ENCODE results near the gene PLA2G4D.

Gene PLA2G4D

DNA sequence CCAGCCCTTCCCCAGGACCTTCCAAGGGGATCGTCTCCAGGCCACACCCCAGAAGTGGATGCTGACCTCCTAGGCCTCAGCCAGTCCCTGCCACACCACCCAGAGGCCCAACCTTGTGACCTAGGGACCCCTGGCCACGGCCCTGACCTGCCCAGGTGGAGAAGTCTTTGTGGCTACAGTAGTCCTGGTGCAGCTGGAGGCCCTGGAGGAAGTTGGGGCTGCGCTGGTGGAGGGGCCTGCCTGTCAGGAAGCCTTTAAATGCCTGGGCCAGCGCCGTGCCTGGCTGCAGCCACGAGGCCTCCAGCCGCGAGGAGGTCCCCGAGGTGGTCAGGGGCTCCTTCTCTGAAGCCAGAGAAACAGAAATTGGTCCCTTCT lies 23.4 kb downstream of the PLA2G4D start:
- no peak for DNase-seq (ENCODE audit: low spot score)

DNA sequence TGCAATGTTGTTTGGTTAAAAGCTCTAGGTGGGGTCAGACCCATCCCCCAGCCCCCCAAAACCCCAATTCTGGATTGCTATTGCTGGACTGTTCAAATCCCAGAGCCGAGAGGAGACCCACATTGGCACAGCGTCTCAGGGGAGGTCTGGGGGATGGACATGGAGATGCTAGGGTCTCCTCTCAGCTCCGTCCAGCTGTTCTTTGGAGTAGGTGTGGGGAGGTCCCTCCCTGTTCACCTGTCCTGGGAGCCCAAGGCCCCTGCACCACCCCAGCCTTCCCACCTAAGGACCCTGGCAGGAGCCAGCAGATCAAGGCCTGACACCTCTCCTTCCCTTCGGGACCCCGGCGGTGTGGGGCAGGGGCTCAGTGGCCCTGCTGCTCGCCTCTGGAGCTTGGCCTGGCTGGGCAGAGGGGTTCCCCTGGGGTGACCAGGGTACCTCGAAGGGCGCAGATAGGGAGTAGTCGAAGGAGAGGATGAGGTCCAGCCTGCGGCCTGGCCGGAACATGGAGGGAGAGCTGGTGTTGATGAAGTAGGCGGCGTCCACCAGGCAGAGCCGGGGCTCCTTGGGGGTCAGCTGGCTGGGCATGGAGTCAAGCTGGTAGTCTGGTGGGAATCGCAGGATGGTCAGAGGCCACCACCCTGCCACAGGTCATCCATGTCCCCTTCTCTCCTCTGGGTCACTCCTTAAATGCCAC lies 23.9 kb downstream of the PLA2G4D start:
- DNase-seq (ENCODE audit: low spot score) = no peak

DNA sequence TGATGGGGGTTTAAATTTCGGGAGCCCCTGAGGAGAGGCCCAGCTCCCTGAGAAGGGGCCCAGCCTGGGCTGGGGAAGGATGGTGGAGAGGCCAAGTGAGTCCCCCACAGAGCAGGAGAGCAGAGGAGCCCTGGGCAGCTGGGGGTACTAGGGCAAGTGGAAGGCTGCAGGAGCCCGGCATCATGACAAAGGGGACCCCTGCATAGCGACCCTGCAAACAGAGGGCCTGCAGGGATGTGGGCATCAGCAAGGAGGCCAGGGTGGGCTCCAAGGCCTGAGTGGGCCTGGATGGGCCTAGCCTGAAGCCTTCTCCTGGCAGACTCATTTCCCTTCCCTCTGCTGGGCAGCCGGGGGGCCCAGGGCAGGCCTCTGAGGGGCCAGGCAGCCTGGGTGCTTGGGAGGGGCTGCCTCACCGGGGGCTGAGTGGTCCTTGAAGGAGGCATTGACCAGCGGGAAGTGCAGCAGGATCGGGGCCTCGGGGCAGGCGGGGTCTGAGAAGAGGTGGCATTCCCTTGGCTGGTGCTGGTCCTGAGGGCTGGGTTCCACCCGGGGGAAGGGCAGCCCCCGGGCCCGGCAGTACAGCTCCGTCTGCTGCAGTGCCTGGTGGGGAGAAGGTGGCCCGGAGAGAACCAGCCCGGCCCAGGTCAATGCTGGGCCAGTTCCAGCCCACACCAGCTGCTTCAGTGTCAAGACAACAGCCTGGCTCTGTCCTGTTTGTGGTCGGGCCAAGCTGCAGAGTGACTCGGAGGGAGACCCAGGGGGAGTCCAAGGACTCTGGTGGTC lies 24.7 kb downstream of the PLA2G4D start:
- no peak for DNase-seq (ENCODE audit: low spot score)

DNA sequence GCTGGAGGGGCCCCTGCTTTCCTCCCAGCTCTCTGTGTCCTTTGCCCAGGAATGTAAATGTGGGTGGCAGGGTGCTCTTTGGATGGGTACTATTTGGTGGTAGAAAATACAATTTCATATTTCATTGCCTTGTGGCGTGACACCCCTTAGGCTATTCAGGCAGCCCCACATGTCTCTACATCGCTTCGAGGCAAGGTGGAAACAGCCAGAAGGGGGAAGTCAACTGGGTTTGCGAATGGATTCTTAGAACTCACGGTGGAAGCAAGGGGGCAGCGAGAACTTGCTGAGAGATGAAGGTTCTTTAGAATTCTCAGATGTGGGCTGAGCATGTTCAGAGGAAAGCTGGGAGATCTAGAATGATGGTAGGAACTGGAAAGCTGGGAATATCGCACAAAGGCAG lies 25.3 kb downstream of the PLA2G4D start:
- no peak for DNase-seq (ENCODE audit: low spot score)

DNA sequence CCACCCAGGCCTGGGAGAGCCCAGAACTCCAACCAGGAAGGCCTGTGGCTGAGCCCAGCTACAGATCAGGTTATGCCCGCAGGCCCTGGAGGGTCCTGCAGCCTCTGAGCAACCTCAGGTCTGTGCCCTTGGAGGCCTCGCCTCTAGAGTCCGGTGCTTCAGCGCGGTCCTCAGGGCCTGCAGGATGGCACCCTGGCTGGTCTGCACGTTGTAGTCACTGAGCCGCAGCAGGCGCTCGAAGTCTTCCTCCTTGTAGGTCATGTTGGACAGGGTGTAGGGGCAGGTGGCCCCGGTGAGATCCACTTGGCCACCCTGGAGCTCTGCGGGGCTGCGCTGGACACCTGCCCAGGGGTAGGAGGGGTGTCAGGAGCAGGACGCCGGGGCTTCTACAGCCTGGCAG lies 25.8 kb downstream of the PLA2G4D start:
- DNase-seq (ENCODE audit: low spot score) = no peak

DNA sequence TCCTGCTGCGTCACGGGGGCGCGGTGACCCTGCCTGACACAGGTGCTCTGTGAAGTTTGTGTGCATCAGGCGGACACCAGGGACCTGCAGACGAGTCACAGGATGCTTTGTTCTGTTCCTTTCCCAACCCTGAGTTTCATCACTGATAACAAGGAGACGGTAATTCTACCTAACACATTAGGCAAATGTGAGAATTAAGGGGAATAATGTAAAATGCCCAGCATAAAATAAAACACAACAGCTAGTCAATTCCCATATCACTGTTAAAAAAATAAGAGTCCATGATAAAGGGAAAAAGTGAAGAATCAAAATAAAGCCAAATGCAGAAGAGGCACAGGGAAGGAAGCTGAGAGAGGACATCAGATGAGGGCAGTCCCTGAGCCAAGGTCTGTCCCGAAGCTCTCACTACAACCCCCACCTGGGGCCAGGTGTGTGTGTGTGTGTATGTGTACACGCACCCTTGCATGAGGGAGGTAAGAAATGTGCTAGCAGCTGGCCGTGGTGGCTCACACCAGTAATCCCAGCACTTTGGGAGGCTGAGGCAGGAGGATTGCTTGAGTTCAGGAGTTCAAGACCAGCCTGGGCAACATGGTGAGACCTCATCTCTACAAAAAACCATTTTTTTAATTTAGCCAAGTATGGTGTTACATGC lies 27.5 kb downstream of the PLA2G4D start:
- no peak for DNase-seq (ENCODE audit: low spot score)

DNA sequence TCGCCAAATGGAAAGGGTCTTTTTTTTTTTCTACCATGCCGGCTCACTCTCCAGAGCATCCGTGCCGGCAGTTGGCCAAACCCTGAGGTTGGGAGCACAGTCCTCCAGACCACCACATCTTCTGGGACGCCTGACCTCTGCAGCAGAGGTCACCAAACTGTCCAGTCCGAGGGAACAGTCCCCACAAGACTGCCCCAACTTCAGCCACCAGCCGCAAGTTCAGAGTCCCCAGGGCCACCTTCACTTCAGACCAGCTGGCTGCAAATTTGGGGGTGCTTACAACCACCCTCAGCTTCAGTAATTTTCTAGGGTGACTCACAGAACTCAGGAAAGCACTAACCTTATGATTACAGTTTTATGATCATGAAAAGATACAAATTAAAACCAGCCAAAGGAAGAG lies 28.9 kb downstream of the PLA2G4D start:
- no peak for DNase-seq (ENCODE audit: low spot score)

DNA sequence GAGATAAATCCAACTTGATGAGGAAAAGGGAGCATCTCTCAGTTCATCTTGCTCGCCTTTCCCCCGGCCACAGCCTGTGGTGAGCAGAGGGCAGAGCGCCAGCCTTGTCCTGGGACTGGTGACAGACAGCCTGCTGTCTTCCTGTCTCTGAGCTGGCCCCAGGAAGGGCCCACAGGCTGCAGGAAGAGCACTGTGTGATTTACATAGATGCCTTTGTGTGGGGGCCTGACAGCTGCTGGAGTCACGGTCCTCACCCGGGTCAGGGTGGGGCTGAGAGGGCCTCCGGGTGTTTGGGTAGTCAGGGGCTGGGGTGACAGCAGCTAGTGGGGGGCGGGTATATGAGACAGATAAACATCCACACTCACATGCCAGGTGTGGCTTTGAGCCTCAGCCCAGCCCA lies 29.3 kb downstream of the PLA2G4D start:
- DNase-seq (ENCODE audit: low spot score) = no peak

DNA sequence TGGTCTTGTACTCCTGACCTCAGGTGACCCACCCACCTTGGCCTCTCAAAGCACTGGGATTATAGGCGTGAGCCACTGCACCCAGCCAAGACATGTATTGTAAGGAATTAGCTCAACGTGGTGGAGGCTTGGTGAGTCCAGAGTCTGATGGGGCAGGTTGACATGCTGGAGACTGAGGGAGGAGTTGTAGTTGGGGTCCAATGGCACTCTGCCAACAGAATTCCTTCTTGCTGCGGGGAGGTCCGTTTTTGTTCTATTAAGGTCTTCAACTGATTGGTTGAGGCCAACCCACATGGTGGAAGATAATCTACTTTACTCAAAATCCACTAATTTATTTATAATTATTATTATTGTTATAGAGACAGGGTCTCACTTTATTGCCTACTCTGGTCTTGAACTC lies 30.1 kb downstream of the PLA2G4D start:
- no peak for DNase-seq (ENCODE audit: low spot score)

DNA sequence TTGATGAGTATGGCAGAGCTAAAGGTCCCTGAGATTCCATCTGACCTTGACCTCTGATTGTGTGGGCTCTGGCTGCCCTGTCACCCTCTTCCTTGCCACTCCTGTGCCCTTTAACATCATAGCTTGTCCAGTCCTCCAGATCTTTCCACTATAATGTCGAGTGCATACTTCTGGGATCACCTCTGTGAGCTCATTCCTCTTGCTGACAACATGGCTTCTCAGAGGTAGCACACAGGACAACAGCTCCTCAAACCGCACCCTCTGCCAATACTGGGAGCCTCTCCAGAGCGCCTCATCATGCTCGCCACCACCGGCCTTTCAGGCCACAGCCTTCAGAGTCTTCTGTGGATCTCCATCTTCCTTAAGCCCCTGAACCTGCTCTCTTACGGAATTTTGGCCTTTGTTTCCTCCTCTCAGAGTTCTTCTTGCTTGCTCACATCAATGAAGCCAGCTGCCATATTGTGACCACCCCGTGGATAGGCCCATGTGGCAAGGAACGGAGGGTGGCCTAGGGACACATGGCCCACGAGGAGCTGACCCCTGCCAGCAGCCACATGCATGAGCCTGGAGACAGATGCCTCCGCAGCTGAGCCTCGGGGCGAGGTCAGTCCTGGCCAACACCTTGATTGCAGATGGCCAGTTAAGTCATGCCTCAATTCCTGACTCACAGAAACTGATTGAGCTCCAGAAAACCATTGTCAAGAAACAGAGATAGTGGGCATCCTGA lies 31.1 kb downstream of the PLA2G4D start:
- DNase-seq (ENCODE audit: low spot score) = no peak

DNA sequence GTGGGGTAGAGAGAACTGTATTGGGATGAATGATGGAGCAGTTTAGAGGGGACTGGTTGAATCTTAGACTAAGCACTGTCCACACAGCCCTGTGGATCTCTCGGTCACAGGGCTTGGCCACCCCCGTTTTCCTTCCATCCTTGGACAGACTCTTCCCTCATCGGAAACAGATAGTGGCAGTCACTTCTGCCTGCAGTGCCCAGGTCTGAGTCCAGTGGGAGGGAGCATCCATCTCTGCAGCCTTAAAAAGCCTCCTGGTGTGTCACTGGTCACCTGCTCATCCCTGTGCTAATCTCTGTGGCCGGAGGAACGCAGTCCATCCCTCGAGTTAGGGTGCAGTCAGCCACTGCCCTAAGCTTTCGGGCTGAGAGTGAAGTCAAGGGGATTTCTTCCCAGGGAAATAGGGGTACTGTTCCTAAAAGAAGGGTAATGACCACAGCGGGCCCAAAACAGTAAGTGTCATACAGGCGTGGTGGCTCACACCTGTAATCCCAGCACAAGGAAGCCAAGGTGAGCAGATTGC lies 32.0 kb downstream of the PLA2G4D start:
- no peak for DNase-seq (ENCODE audit: low spot score)

DNA sequence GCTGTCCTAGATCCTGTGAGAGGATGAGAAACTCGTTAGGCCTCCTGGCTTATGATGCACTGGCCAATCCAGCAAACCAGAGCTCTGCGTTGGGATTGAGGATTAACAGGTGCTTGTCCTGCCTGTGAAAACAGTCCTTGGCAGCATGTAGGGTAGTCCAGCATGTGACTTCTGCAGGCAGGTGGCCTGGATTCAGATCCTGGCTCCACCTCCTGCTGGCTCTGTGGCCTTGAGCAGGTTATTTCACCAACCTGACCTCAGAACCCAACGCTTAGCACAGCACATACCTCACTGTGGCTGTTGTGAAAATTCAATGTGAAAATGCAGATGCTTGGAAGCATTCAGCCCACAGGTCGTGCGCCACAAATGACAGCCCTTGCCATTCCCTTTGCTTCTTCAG lies 33.6 kb downstream of the PLA2G4D start:
- DNase-seq (ENCODE audit: low spot score) = no peak

DNA sequence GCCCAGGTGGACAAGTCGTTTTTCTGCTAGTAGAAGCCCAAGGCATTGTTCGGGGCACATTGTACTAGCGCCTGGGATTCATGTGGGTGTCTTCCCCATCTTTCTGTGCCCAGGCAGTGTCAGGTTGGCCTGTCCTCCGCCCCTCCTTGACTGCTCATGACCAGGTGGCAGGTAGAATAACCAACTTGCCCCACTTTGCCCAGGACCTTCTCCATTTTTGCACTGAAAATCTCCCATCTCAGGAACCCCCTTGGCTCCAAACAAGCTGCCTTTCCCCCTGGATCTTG lies 33.9 kb downstream of the PLA2G4D start:
- no peak for DNase-seq (ENCODE audit: low spot score)

DNA sequence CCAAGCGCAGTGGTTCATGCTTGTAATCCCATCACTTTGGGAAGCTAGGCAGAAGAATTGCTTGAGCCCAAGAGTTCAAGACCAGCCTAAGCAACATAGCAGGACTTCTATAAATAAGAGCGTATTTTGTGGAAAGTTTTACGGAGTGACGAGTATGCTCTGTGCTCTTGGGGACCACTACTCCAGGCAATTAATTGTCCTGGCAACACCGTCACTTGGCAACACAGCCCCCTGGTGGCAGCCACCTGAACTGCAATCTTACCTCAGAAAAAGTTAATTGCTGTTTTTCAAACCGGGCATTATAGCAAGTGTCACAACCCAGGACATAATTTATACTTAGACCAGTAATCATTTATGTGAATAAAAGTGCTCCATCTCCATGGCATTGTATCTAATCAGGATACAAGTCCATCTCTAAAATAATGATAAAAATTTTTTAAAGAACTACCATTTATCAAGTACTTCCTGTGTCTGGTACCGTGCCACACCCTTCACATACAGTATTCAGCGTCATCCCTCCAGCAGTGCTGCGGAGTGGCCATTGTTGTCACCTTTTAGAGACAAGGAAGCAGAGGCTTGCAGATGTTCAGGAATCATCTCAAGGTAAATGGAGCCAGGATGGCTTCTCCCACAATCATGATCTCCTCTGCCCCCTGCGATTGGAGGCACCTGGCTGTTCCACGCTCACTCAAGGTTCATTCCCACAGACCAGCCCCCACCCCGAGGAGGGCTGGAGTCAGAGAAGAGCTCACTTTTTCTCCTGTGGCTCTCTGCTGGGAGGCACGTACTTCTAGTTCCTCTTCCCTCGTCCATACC lies 34.5 kb downstream of the PLA2G4D start:
- peak; percentile 42 for DNase-seq (ENCODE audit: low spot score)

DNA sequence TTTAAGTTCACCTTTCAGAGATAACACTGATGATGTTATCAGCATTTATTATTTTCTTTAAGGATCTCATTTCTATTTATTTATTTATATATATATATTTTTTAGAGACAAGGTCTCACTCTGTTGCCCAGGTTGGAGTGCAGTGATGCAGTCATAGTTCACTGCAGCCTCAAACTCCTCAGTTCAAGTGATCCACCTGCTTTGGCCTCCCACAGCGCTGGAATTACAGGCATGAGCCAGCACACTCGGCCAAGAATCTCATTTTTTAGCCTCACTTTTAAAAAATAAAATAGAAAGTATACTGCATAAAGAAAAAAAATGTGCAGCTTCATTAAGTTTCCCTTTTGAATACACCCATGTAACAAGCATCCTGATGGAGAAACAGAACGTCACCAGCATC lies 35.6 kb downstream of the PLA2G4D start:
- no peak for DNase-seq (ENCODE audit: low spot score)

DNA sequence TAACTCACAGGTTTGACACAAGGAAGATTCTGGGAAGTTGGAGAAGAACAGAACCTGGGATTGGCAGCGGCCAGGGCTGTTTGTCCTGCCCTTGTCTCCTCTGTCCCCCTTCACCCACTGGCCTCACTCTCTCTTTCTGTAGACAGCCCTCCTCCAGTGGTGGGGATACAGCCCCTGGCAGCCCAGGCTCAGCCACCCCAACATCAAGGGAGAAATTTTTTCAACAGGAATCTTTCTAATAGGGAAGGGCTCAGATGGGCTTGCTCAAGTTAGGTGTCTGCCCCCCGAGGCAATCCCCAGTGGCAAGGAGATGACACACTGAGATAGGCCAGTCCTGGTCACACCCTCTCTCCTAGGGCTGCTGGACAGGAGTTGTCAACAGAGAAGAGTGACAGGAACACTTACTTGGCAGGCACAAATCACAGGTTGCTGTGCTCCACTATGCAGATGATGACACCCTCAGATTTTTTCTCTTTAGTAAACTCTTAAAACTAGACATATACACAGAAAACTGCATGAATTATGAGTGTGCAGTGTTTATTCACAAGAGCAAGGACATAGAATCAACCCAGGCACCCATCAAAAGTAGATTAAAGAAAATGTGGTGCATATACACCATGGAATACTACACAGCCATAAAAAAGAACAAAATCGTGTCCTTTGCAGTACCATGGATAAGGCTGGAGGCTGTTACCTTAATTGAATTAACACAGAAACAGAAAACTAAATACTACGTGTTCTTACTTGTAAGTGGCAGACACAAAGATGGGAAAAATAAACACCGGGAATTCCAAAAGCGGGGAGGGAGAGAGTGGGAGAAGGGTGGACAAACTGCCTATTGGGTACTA lies 36.3 kb downstream of the PLA2G4D start:
- no peak for DNase-seq (ENCODE audit: low spot score)

DNA sequence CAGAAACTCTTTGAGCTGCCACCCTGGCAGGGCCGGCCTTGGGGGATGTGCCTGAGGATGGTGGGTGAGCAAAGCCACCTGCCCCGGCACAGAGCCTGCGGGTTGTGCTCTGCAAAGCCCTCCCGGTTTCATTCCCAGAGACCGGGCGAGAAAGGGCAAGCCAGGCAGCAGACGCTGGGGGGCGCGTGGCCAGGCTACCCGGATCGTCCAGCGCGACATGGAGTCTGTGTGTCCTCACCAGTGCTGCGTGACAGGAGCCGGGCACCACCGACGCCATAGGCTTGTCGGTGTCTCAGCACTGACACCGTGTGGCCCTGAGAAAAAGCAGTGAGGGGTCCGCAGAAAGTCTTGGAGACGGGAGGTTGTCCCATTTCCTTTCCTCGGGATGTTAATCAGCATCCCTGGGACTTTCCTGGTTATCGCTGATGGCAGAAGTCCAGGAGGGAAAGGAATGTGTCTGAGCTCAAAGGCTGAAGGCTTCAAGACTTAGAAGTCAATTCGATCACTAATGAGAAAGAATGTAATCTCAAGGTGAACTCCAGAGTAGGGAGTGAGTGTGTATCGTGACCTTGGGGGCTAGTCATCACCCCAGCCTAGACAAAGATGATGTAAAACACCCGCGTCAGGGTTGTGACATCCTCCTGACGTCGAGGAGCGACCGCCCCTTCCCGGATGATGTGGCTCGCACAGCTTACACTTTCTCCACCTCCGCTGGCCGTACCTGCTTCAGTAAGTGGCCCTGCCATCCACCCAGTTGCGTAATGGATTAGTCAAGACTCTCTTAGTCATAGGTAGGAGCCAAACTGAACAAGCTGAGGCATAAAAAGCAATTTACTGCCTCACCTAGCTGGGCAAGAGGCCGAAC lies 37.2 kb downstream of the PLA2G4D start:
- DNase-seq (ENCODE audit: low spot score) = peak; percentile 79

DNA sequence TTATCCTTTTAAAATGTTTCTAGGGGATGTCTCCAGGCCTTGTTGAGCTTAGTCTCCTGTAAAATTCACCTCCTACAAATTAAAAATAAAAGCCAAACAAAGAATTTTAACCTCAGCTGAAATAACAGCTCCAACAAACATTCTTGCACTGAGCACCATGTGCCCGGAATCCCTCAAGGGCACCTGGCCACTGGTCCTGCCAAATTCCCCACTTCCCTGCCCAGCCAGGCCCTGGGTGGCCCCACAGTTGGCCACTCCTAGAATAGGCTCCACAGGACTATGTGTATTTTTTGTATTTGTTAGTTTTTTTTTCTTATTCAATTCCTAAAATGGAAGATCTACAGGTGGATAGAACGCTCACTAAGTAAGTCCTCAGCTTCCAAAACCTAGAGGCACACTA lies 40.4 kb downstream of the PLA2G4D start:
- no peak for DNase-seq (ENCODE audit: low spot score)

DNA sequence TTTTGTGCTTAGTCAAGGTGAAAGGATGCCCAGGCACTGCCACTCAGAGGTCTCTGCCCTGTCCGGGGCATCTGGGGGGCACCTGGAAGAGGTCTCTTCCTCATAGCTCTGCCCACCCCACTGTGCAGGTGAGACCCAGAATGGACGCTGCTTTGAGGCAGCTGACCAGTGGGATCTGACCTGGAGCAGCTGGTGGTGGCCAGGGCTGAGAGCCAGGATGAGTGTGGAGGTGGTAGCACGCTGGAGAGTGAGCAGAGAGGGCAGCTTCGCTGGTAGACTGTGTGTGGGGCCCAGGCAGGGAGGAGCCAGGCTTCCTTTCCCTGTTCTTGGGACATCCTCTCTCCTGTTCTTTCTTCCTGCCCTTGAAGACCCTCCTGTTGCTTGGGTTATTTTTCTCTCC lies 41.4 kb downstream of the PLA2G4D start:
- no peak for DNase-seq (ENCODE audit: low spot score)
